ENCODE measurements around the gene ARR3.

ARR3 gene

DNA sequence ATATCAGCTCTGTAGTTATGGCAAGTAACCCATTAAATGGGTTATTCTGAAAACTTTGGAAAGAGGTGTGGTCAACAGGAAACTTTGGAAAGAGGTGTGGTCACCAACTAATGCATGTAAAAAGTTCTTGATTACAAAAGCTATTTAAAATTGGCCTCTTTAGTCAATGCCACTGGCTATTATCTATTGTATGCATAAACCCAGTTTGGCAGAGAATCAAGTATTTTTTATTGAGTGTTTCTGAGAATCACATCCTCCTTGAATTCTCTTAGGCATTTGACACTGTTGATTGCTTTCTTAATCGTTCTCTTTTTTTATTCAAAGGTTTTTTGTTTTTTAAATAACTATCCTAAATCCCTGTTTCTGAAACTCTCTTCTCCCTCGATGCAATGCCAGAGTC is 15.6 kb upstream of the ARR3 start:
- Histone ChIP-seq H3K27ac (no peak overlapping the region), H3K4me1 (ENCODE audit: control insufficient read depth in 1 of 2, insufficient read depth in 1 of 2, low read depth in 1 of 2, low read length in 1 of 2) (no peaks in the 10 kb centered on the region), H3K9me3 (no peaks in the 10 kb centered on the region), H3K36me3 (no peaks in the 10 kb centered on the region), H3K4me3 (ENCODE audit: low read depth in 1 of 2, low read length in 1 of 2) (no peak overlapping the region), H3K27me3 (no peaks in the 10 kb centered on the region)
- TF ChIP-seq, protein P1, sequence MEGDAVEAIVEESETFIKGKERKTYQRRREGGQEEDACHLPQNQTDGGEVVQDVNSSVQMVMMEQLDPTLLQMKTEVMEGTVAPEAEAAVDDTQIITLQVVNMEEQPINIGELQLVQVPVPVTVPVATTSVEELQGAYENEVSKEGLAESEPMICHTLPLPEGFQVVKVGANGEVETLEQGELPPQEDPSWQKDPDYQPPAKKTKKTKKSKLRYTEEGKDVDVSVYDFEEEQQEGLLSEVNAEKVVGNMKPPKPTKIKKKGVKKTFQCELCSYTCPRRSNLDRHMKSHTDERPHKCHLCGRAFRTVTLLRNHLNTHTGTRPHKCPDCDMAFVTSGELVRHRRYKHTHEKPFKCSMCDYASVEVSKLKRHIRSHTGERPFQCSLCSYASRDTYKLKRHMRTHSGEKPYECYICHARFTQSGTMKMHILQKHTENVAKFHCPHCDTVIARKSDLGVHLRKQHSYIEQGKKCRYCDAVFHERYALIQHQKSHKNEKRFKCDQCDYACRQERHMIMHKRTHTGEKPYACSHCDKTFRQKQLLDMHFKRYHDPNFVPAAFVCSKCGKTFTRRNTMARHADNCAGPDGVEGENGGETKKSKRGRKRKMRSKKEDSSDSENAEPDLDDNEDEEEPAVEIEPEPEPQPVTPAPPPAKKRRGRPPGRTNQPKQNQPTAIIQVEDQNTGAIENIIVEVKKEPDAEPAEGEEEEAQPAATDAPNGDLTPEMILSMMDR (IDR thresholded peaks at IDR 0.05), result no peak

DNA sequence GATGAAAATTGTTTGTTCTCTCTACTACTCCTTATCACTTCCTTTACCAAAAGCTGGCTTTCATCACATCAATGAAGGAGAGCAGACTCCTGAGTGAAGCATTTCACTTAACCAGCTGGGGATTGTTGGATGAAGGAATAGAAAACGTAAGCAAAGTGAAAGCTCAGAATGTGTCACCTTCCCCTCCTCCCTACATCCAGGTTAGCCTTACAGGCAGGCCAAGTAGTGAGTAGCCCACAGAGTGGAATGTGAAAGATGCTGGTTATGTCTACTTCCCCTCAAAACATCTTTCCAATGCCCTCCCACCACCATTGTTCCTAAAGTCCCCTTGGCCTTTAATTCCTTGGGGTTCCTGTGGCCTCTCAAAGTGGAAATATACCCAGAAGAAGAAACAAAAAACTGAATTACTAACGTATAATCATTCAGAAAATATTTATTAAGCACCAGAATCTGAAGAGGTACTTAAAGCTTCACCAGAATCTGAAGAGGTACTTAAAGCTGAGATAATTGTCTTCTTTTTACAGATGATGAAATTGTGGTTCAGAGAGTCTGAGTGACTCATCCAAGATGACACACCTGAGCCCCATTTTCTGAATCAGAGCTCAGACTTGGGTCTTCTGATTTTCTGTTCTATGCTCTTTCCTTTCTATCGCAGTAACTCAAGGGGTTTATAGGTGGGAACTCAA is 14.6 kb upstream of the ARR3 start:
- TF ChIP-seq, protein P1 (IDR thresholded peaks at IDR 0.05), result no peak
- H3K36me3 ChIP-seq, result no peaks in the 10 kb centered on the region
- H3K27me3 ChIP-seq, result no peaks in the 10 kb centered on the region
- H3K4me3 ChIP-seq (ENCODE audit: low read depth in 1 of 2, low read length in 1 of 2), result no peak overlapping the region
- H3K27ac ChIP-seq, result no peak overlapping the region
- H3K9me3 ChIP-seq, result no peaks in the 10 kb centered on the region
- H3K4me1 ChIP-seq (ENCODE audit: control insufficient read depth in 1 of 2, insufficient read depth in 1 of 2, low read depth in 1 of 2, low read length in 1 of 2), result no peaks in the 10 kb centered on the region

DNA sequence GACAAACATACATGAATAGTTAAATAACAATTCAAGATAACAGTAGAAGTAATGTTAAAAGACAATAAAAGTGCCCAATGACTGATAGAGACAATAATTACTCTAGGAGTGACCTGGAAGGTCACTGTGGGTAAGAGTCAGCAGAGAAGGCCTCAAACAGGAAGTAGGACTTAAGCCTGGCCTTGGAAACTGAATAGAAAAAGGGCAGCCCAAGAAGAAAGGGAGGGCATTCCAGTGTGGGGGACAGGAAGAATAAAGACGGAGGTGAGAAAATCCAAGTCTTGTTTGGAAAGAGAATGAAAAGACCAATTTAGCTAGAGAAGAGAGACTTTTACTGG is 14.1 kb upstream of the ARR3 start:
- Histone ChIP-seq H3K4me3 (ENCODE audit: low read depth in 1 of 2, low read length in 1 of 2) (no peak overlapping the region), H3K36me3 (no peaks in the 10 kb centered on the region), H3K9me3 (no peaks in the 10 kb centered on the region), H3K4me1 (ENCODE audit: control insufficient read depth in 1 of 2, insufficient read depth in 1 of 2, low read depth in 1 of 2, low read length in 1 of 2) (no peaks in the 10 kb centered on the region), H3K27me3 (no peaks in the 10 kb centered on the region), H3K27ac (no peak overlapping the region)
- TF ChIP-seq, protein P1 (IDR thresholded peaks at IDR 0.05), result no peak

DNA sequence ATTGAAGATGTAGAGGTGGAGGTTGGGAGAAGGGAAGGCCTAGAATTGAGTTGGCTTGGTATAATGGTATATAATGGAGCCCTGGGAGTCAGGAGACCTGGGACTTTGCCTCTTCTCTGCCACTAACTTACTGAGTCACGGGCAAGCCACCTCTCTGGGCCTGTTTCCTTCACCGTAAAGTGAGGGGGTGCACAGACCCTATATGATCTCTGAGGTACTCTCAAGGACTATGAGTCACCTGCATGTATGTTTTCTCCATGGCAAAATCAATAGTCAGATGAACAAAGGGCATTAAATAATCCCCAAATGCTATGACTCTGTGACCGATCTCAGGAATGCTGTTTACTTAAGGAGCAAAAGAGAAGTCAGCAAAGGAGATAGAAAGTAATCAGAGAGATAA is 13.2 kb upstream of the ARR3 start:
- Histone ChIP-seq H3K4me1 (ENCODE audit: control insufficient read depth in 1 of 2, insufficient read depth in 1 of 2, low read depth in 1 of 2, low read length in 1 of 2) (no peaks in the 10 kb centered on the region), H3K36me3 (no peaks in the 10 kb centered on the region), H3K27ac (no peak overlapping the region), H3K27me3 (no peaks in the 10 kb centered on the region), H3K4me3 (ENCODE audit: low read depth in 1 of 2, low read length in 1 of 2) (no peak overlapping the region), H3K9me3 (no peaks in the 10 kb centered on the region)
- TF ChIP-seq, protein P1 (IDR thresholded peaks at IDR 0.05), result no peak

DNA sequence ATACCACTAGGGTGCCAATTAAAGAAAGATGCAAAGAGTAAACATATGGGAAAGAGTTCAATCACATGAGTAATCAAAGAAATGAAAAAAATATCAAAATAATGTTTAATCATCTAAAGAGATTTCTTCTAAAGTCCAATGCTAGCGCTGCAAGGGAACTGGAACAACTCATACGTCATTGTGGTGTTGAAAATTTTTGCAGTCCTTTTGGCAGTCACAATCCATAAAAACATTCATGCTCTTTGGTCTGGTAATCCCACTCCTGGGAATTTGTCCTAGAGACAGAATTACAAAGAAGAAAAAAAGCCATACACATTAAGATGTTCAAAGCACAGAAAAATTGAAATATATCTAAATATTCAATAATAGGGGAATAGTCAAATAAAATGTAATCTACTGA is 12.7 kb upstream of the ARR3 start:
- H3K36me3 ChIP-seq, result no peaks in the 10 kb centered on the region
- H3K9me3 ChIP-seq, result no peaks in the 10 kb centered on the region
- no peaks in the 10 kb centered on the region for H3K27me3 ChIP-seq
- no peaks in the 10 kb centered on the region for H3K4me1 ChIP-seq (ENCODE audit: control insufficient read depth in 1 of 2, insufficient read depth in 1 of 2, low read depth in 1 of 2, low read length in 1 of 2)
- H3K4me3 ChIP-seq (ENCODE audit: low read depth in 1 of 2, low read length in 1 of 2), result no peak overlapping the region
- H3K27ac ChIP-seq, result no peak overlapping the region
- TF ChIP-seq, protein P1 (IDR thresholded peaks at IDR 0.05), result no peak
